Activated CD4-positive, alpha-beta T cell treated with anti-CD3 and anti-CD28 coated beads, Interleukin-2, amount 50 U/mL, for 16 hours (primary cell): ENCODE measurements around the gene WFDC11.

Experiments used
- DNase-seq: peaks from one replicate; pipeline ENCODE4 v3.0.0-alpha.2; 2020

Gene WFDC11

GRCh38 chr20:45621593-45621992, 48.4 kb downstream of the WFDC11 start:
- no peak for DNase-seq

- DNase-seq: no peak
Observed at GRCh38 chr20:45617591-45617990, 52.4 kb downstream of the WFDC11 start.

- no peak for DNase-seq
Observed at GRCh38 chr20:45612314-45612713, 57.7 kb downstream of the WFDC11 start.

DNA sequence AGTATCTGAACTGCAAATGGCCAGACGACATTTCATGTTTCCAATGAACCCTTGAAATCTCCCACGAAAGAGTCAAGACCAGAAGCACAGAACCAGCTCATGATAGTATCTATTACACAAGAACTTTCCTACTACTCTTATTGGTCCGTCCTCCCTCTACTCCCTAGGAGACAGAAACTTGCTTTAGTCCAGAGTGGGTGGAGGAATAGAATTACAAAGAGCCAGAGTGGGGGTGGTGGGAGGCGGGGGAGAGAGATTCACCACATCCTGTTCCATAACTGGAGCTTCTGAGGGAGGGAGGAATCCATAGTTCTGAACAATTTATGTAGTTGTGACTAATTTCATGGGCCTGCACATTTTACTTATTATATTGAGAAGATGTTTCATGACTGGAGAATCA, 59.0 kb downstream of the WFDC11 start:
- DNase-seq: peak; percentile 55

DNA sequence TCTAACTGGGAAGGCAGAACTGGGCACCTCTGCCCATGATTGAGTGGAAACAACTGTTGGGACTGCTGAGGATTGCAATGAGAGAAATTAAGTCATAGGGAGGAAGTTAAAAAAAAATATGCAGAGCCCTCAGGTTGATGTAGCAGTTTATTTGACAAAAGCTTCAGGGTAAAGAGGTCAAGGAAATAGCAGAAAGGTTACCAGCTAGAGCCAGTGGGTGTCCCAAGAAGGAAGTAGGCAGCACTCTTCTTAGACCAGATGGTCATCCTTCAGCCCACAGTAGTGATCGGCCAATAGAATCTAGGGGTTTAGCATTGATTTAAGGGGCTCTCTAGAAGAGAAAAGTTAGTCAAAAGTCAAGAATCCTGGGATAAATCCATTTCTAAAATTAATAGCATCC, 62.2 kb downstream of the WFDC11 start:
- no peak for DNase-seq
